ENCODE results near the gene NLRP5.

- TF ChIP-seq POLR2AphosphoS5 (IDR thresholded peaks at IDR 0.05), result no peak
- no peak for TF ChIP-seq POLR2A (IDR thresholded peaks at IDR 0.05; ENCODE audit: low read depth)
- TF ChIP-seq CTCF (IDR thresholded peaks at IDR 0.05), result no peak
- no peak for TF ChIP-seq EP300 (IDR thresholded peaks at IDR 0.05)
Measured at GRCh38 chr19:56091751-56092546, 105.4 kb downstream of the NLRP5 start.

Measured in esophagus muscularis mucosa (tissue), 4 donors.